ENCODE results near the gene HS1BP3.

GRCh38 chr2:20604401-20604911, 46.4 kb downstream of the HS1BP3 start:
- TF ChIP-seq CTCF (IDR thresholded peaks at IDR 0.05) (no peak), POLR2A (IDR thresholded peaks at IDR 0.05) (no peak)

Data from lower leg skin (tissue), 3 donors.